GM12865 (cell line): ENCODE measurements around the gene CASZ1.

Experiments used
- DNase-seq: peaks from one replicate; pipeline ENCODE4 v3.0.0; 2010; ENCODE audit warnings: low read depth
- H3K4me3 ChIP-seq: 2 replicates; pipeline ENCODE4 v1.5.1; 2011; ENCODE audit warnings: mild to moderate bottlenecking, low read depth, low read length, control low read depth
- CTCF ChIP-seq: IDR thresholded peaks from 2 replicates; pipeline ENCODE4 v1.5.1; 2011; ENCODE audit warnings: low read length, control low read depth, low read depth, inconsistent platforms; ENCODE audit not compliant: insufficient read depth; ENCODE audit errors: missing control alignments

Gene CASZ1

GRCh38 chr1:10717296-10718082, 79.0 kb downstream of the CASZ1 start:
- H3K4me3 ChIP-seq = no peak overlapping the region
- no peak for TF ChIP-seq CTCF
- no peak for DNase-seq

GRCh38 chr1:10716840-10717239, 79.6 kb downstream of the CASZ1 start:
- DNase-seq = no peak
- no peak for TF ChIP-seq CTCF
- H3K4me3 ChIP-seq = no peak overlapping the region

- DNase-seq = no peak
- no peak overlapping the region for H3K4me3 ChIP-seq
- TF ChIP-seq CTCF = no peak
Observed at GRCh38 chr1:10714337-10715114, 81.9 kb downstream of the CASZ1 start.

GRCh38 chr1:10713614-10714013, 82.8 kb downstream of the CASZ1 start:
- no peak overlapping the region for H3K4me3 ChIP-seq
- DNase-seq = no peak
- TF ChIP-seq CTCF = no peak

- H3K4me3 ChIP-seq = no peak overlapping the region
- no peak for TF ChIP-seq CTCF
- DNase-seq = no peak
Observed at GRCh38 chr1:10712568-10713362, 83.7 kb downstream of the CASZ1 start.

GRCh38 chr1:10710489-10710888, 86.0 kb downstream of the CASZ1 start:
- no peak overlapping the region for H3K4me3 ChIP-seq
- TF ChIP-seq CTCF = no peak
- no peak for DNase-seq
